ENCODE data around the gene TUBD1. TPM values are rescaled to one million over a fixed set of nuclear protein-coding genes. Genes with fewer than 3 reads are reported as not detected.

The TUBD1 gene
- total and polyA plus RNA-seq, 4 donors = 2.1 to 12.7 (median 6.0) TPM

DNA sequence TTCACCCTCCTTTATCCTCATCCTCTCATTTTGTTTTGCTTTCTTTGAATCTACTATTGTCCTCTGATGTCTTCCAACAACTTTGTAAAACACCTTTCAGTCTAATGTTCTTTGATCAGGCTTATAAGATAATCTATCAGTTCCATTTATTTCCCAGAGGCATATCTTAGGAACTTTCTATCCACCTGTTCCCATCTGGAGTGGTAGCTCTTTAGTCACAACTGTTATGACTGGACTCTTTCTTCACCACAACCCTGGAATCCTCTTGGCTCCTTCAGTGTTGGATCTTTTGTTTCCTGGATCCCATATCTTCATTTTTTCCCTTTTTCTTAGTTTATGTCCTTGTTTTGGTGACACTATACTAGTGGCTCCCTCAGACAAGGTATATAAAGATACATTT, 23.7 kb upstream of the TUBD1 start:
- no peak overlapping the region for H3K27ac ChIP-seq (ENCODE audit: low read depth in 1 of 2, low read length in 2 of 2)
- no peaks in the 10 kb centered on the region for H3K27me3 ChIP-seq (ENCODE audit: control insufficient read depth in 4 of 4, insufficient read depth in 4 of 4, low read length in 3 of 4)
- no peak overlapping the region for H3K4me3 ChIP-seq (ENCODE audit: low read depth in 1 of 3, low read length in 3 of 3)
- no peak overlapping the region for H3K9ac ChIP-seq (ENCODE audit: low read depth in 1 of 2, low read length in 2 of 2)
- no peaks in the 10 kb centered on the region for H3K4me1 ChIP-seq (ENCODE audit: control insufficient read depth in 4 of 4, insufficient read depth in 4 of 4, low read length in 3 of 4)
- no peak for DNase-seq (ENCODE audit: low spot score)
- TF ChIP-seq GABPA (IDR thresholded peaks at IDR 0.05 in 1 of 2, conservative IDR thresholded peaks at IDR 0.05 in 1 of 2) = no peak
- TF ChIP-seq RAD21 (IDR thresholded peaks at IDR 0.05) = no peak
- TF ChIP-seq FOXA1 (IDR thresholded peaks at IDR 0.05) = no peak
- TF ChIP-seq, protein P1, sequence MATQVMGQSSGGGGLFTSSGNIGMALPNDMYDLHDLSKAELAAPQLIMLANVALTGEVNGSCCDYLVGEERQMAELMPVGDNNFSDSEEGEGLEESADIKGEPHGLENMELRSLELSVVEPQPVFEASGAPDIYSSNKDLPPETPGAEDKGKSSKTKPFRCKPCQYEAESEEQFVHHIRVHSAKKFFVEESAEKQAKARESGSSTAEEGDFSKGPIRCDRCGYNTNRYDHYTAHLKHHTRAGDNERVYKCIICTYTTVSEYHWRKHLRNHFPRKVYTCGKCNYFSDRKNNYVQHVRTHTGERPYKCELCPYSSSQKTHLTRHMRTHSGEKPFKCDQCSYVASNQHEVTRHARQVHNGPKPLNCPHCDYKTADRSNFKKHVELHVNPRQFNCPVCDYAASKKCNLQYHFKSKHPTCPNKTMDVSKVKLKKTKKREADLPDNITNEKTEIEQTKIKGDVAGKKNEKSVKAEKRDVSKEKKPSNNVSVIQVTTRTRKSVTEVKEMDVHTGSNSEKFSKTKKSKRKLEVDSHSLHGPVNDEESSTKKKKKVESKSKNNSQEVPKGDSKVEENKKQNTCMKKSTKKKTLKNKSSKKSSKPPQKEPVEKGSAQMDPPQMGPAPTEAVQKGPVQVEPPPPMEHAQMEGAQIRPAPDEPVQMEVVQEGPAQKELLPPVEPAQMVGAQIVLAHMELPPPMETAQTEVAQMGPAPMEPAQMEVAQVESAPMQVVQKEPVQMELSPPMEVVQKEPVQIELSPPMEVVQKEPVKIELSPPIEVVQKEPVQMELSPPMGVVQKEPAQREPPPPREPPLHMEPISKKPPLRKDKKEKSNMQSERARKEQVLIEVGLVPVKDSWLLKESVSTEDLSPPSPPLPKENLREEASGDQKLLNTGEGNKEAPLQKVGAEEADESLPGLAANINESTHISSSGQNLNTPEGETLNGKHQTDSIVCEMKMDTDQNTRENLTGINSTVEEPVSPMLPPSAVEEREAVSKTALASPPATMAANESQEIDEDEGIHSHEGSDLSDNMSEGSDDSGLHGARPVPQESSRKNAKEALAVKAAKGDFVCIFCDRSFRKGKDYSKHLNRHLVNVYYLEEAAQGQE (IDR thresholded peaks at IDR 0.05) = no peak
- TF ChIP-seq SP1 (IDR thresholded peaks at IDR 0.05) = no peak
- TF ChIP-seq HNF4G (IDR thresholded peaks at IDR 0.05) = no peak
- no peaks in the 10 kb centered on the region for H3K9me3 ChIP-seq (ENCODE audit: control insufficient read depth in 4 of 4, low read length in 3 of 4)
- peaks cover 4 to 41% (median 31%) of the 10 kb centered on the region in 4 donors for H3K36me3 ChIP-seq (ENCODE audit: control insufficient read depth in 4 of 4, insufficient read depth in 3 of 4, low read depth in 1 of 4, low read length in 3 of 4)

DNA sequence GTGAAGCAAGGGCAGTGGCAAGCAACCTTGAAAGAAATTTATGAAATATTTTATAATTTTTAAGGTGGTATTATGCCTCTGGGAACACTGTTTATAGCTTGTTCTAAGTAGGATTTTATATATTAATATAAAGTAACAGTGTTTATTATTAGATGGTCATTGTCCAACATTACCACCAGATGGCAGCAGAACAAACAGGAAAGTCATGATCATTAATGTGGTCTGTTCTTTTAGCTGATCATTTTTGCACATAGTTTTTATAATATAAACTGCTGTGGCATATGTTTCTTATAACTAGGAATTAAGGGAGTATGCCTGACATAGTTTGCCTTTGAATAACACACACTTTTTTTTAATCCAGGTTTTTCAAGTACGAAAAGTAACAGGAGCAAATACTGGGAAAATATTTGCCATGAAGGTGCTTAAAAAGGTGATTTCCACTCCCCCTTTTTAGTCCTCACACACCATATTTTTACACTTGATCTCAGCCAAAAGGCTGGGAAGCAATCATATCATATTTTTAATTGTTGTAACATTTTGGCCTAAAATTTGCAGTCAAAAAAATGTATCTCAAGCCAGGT, 21.6 kb upstream of the TUBD1 start:
- Histone ChIP-seq H3K9me3 (ENCODE audit: control insufficient read depth in 4 of 4, low read length in 3 of 4) (no peaks in the 10 kb centered on the region), H3K27me3 (ENCODE audit: control insufficient read depth in 4 of 4, insufficient read depth in 4 of 4, low read length in 3 of 4) (no peaks in the 10 kb centered on the region), H3K9ac (ENCODE audit: low read depth in 1 of 2, low read length in 2 of 2) (no peak overlapping the region), H3K36me3 (ENCODE audit: control insufficient read depth in 4 of 4, insufficient read depth in 3 of 4, low read depth in 1 of 4, low read length in 3 of 4) (peaks cover 4 to 29% (median 25%) of the 10 kb centered on the region in 4 donors), H3K27ac (ENCODE audit: low read depth in 1 of 2, low read length in 2 of 2) (no peak overlapping the region), H3K4me3 (ENCODE audit: low read depth in 1 of 3, low read length in 3 of 3) (no peak overlapping the region), H3K4me1 (ENCODE audit: control insufficient read depth in 4 of 4, insufficient read depth in 4 of 4, low read length in 3 of 4) (no peaks in the 10 kb centered on the region)
- DNase-seq (ENCODE audit: low spot score) = no peak
- no peak for TF ChIP-seq GABPA (IDR thresholded peaks at IDR 0.05 in 1 of 2, conservative IDR thresholded peaks at IDR 0.05 in 1 of 2)
- no peak for TF ChIP-seq SP1 (IDR thresholded peaks at IDR 0.05)
- no peak for TF ChIP-seq EGR1 (IDR thresholded peaks at IDR 0.05; ENCODE audit: low read depth in 2 of 2)
- TF ChIP-seq TAF1 (conservative IDR thresholded peaks at IDR 0.05) = no peak
- TF ChIP-seq JUND (IDR thresholded peaks at IDR 0.05) = no peak
- peak; percentile 68 to 76 for TF ChIP-seq RAD21 (IDR thresholded peaks at IDR 0.05)
- TF ChIP-seq, protein P2, sequence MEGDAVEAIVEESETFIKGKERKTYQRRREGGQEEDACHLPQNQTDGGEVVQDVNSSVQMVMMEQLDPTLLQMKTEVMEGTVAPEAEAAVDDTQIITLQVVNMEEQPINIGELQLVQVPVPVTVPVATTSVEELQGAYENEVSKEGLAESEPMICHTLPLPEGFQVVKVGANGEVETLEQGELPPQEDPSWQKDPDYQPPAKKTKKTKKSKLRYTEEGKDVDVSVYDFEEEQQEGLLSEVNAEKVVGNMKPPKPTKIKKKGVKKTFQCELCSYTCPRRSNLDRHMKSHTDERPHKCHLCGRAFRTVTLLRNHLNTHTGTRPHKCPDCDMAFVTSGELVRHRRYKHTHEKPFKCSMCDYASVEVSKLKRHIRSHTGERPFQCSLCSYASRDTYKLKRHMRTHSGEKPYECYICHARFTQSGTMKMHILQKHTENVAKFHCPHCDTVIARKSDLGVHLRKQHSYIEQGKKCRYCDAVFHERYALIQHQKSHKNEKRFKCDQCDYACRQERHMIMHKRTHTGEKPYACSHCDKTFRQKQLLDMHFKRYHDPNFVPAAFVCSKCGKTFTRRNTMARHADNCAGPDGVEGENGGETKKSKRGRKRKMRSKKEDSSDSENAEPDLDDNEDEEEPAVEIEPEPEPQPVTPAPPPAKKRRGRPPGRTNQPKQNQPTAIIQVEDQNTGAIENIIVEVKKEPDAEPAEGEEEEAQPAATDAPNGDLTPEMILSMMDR (IDR thresholded peaks at IDR 0.05; ENCODE audit: low read depth, low read length, missing input control) = peak; percentile 57
- 95% methylated on average over 1 of the region's 1 CpG for WGBS

DNA sequence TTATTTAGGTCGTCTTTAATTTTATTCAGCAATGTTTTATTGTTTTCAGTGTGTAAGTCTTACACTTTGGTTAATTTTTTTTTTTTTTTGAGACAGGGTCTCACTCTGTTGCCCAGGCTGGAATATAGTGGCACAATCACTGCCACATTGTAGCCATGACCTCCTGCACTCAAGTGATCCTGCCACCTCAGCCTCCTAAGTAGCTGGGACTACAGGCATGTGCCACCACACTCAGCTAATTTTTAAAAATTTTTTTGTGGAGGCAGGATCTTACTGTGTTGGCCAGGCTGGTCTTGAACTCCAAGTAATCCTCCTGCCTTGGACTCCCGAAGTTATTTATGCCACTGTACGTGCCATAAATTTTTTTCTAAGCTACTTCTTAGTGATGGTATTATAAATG, 14.7 kb upstream of the TUBD1 start:
- DNase-seq (ENCODE audit: low spot score) = no peak
- Histone ChIP-seq H3K4me3 (ENCODE audit: low read depth in 1 of 3, low read length in 3 of 3) (no peak overlapping the region), H3K9me3 (ENCODE audit: control insufficient read depth in 4 of 4, low read length in 3 of 4) (no peaks in the 10 kb centered on the region), H3K36me3 (ENCODE audit: control insufficient read depth in 4 of 4, insufficient read depth in 3 of 4, low read depth in 1 of 4, low read length in 3 of 4) (peaks cover 0 to 3% (median under 1%) of the 10 kb centered on the region in 4 donors), H3K4me1 (ENCODE audit: control insufficient read depth in 4 of 4, insufficient read depth in 4 of 4, low read length in 3 of 4) (no peaks in the 10 kb centered on the region), H3K27me3 (ENCODE audit: control insufficient read depth in 4 of 4, insufficient read depth in 4 of 4, low read length in 3 of 4) (no peaks in the 10 kb centered on the region), H3K27ac (ENCODE audit: low read depth in 1 of 2, low read length in 2 of 2) (no peak overlapping the region), H3K9ac (ENCODE audit: low read depth in 1 of 2, low read length in 2 of 2) (no peak overlapping the region)
- WGBS = 96% methylated on average over 3 of the region's 3 CpGs
- TF ChIP-seq NR2F2 (IDR thresholded peaks at IDR 0.05) (no peak), FOXA2 (IDR thresholded peaks at IDR 0.05) (no peak), RAD21 (IDR thresholded peaks at IDR 0.05) (no peak), EGR1 (IDR thresholded peaks at IDR 0.05; ENCODE audit: low read depth in 2 of 2) (no peak), HNF4G (IDR thresholded peaks at IDR 0.05) (no peak), TAF1 (conservative IDR thresholded peaks at IDR 0.05) (no peak), GABPA (IDR thresholded peaks at IDR 0.05 in 1 of 2, conservative IDR thresholded peaks at IDR 0.05 in 1 of 2) (no peak), SP1 (IDR thresholded peaks at IDR 0.05) (no peak), FOXA1 (IDR thresholded peaks at IDR 0.05) (no peak), HNF4A (conservative IDR thresholded peaks at IDR 0.05) (no peak), YY1 (IDR thresholded peaks at IDR 0.05) (no peak)
- TF ChIP-seq, protein P3, sequence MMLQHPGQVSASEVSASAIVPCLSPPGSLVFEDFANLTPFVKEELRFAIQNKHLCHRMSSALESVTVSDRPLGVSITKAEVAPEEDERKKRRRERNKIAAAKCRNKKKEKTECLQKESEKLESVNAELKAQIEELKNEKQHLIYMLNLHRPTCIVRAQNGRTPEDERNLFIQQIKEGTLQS (IDR thresholded peaks at IDR 0.05) = no peak
- TF ChIP-seq, protein P4, sequence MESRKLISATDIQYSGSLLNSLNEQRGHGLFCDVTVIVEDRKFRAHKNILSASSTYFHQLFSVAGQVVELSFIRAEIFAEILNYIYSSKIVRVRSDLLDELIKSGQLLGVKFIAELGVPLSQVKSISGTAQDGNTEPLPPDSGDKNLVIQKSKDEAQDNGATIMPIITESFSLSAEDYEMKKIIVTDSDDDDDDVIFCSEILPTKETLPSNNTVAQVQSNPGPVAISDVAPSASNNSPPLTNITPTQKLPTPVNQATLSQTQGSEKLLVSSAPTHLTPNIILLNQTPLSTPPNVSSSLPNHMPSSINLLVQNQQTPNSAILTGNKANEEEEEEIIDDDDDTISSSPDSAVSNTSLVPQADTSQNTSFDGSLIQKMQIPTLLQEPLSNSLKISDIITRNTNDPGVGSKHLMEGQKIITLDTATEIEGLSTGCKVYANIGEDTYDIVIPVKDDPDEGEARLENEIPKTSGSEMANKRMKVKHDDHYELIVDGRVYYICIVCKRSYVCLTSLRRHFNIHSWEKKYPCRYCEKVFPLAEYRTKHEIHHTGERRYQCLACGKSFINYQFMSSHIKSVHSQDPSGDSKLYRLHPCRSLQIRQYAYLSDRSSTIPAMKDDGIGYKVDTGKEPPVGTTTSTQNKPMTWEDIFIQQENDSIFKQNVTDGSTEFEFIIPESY (IDR thresholded peaks at IDR 0.05) = no peak
- TF ChIP-seq, protein P1 (IDR thresholded peaks at IDR 0.05) = no peak

Data from liver (tissue), 9 donors.